Neural progenitor cell (in vitro differentiated cells): ENCODE measurements around the gene UNC93A. TPM values are rescaled to one million over a fixed set of nuclear protein-coding genes. Genes with fewer than 3 reads are reported as not detected.
"Not testable (repeated sequence)": the region's sequence is repeated elsewhere in the genome, so short reads cannot be mapped to it uniquely, and the experiment has no call there.

ENCODE experiments used
- DNase-seq: peaks from one replicate; pipeline ENCODE4 v3.0.0-alpha.2; 2016; ENCODE audit warnings: low spot score
- H2AFZ ChIP-seq: fragments of 200-600 bp; sonication (generic); replicated peaks from 2 replicates; pipeline ENCODE4 v1.6.1; 2016; ENCODE audit warnings: antibody characterized with exemption
- H3F3A ChIP-seq: fragments of 200-600 bp; sonication (generic); 2 replicates; pipeline ENCODE4 v1.6.1; 2016; ENCODE audit warnings: antibody characterized with exemption, low read depth
- H3K27ac ChIP-seq: fragments of 200-600 bp; sonication (generic); 2 replicates; pipeline ENCODE4 v1.5.1; 2016; ENCODE audit warnings: mild to moderate bottlenecking
- H3K27me3 ChIP-seq: fragments of 200-600 bp; sonication (generic); 2 replicates; pipeline ENCODE4 v1.6.1; 2016; ENCODE audit warnings: mild to moderate bottlenecking, moderate library complexity
- H3K36me3 ChIP-seq: fragments of 200-600 bp; sonication (generic); 2 replicates; pipeline ENCODE4 v1.5.1; 2016
- H3K4me1 ChIP-seq: fragments of 200-600 bp; sonication (generic); 2 replicates; pipeline ENCODE4 v1.6.1; 2016; ENCODE audit warnings: mixed run types
- H3K4me2 ChIP-seq: fragments of 200-600 bp; sonication (generic); 2 replicates; pipeline ENCODE4 v1.6.1; 2016
- H3K4me3 ChIP-seq: fragments of 200-600 bp; sonication (generic); 2 replicates; pipeline ENCODE4 v1.5.1; 2016
- H3K79me2 ChIP-seq: fragments of 200-600 bp; sonication (generic); 2 replicates; pipeline ENCODE4 v1.6.1; 2016; ENCODE audit warnings: low read depth
- H3K9ac ChIP-seq: fragments of 200-600 bp; sonication (generic); 2 replicates; pipeline ENCODE4 v1.6.1; 2016
- H3K9me3 ChIP-seq: fragments of 200-600 bp; sonication (generic); 2 replicates; pipeline ENCODE4 v1.5.1; 2016; ENCODE audit warnings: low read depth
- H4K20me1 ChIP-seq: fragments of 200-600 bp; sonication (generic); 2 replicates; pipeline ENCODE4 v1.6.1; 2016; ENCODE audit warnings: low read depth
- H3K27ac Mint-ChIP-seq: 3 replicates; pipeline ENCODE4 v1.8.0; 2021; ENCODE audit warnings: mixed read lengths
- H3K27me3 Mint-ChIP-seq: 2 replicates; pipeline ENCODE4 v1.8.0; 2022; ENCODE audit warnings: low read depth, mild to moderate bottlenecking, inconsistent platforms, moderate library complexity, mixed read lengths; ENCODE audit not compliant: insufficient read depth
- H3K36me3 Mint-ChIP-seq: 3 replicates; pipeline ENCODE4 v1.8.0; 2021; ENCODE audit warnings: mixed read lengths
- H3K4me1 Mint-ChIP-seq: 3 replicates; pipeline ENCODE4 v1.8.0; 2021; ENCODE audit warnings: mixed read lengths
- H3K4me3 Mint-ChIP-seq: 3 replicates; pipeline ENCODE4 v1.8.0; 2021; ENCODE audit warnings: mild to moderate bottlenecking, moderate library complexity, mixed read lengths
- H3K9me3 Mint-ChIP-seq: 3 replicates; pipeline ENCODE4 v1.8.0; 2020; ENCODE audit warnings: mixed read lengths
- EZH2 ChIP-seq: fragments of 200-600 bp; sonication (generic); IDR thresholded peaks from 2 replicates; pipeline ENCODE4 v1.6.1; 2017; ENCODE audit warnings: antibody characterized with exemption, mild to moderate bottlenecking, moderate library complexity
- EZH2phosphoT487 ChIP-seq: fragments of 200-600 bp; sonication (generic); IDR thresholded peaks from 2 replicates; pipeline ENCODE4 v1.6.1; 2017; ENCODE audit warnings: antibody characterized with exemption
- total RNA-seq: library from RNA; depleted of rRNA; stranded (reverse); fragments of >200 nt; gene quantifications from 2 replicates; pipeline ENCODE4 v1.2.3, GENCODE V29; 2015; ENCODE audit warnings: low replicate concordance
- TF ChIP-seq, protein P1 (sequence below): fragments of 200-600 bp; sonication (generic); IDR thresholded peaks from 2 replicates; pipeline ENCODE4 v1.5.1; 2017; ENCODE audit warnings: antibody characterized with exemption, mild to moderate bottlenecking

The UNC93A gene
- total RNA-seq, 1 donor from 2014 or later = not detected

DNA sequence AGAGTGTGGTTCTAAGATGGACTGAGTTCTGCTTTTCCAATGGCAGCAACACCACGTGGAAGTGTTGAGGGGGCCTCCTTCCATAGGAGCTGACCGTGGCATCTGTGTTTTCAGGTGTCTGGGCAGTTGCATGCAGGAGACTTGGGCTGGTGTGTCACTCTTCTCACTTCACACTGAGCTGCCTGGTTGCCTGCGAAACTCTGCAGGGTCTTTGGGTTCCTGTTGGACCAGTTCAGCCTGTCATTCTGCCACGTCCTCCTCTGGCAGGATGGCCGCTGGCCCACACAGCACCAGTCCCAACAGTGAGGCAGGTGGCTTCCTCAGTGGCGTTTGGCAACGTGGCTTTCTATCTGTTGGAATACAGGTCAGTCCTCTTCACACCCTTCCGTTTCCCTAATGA, 16.1 kb upstream of the UNC93A start:
- Histone ChIP-seq H3F3A (no peaks in the 10 kb centered on the region), H4K20me1 (no peaks in the 10 kb centered on the region), H3K9ac (no peak overlapping the region), H3K36me3 (no peaks in the 10 kb centered on the region), H3K27me3 (no peaks in the 10 kb centered on the region), H3K27ac (no peak overlapping the region), H2AFZ (no peak overlapping the region), H3K9me3 (no peaks in the 10 kb centered on the region), H3K4me2 (no peak overlapping the region), H3K4me3 (no peak overlapping the region), H3K79me2 (no peaks in the 10 kb centered on the region), H3K4me1 (peaks cover 14% of the 10 kb centered on the region)
- TF ChIP-seq EZH2 (no peak), EZH2phosphoT487 (no peak)
- TF ChIP-seq, protein P1, sequence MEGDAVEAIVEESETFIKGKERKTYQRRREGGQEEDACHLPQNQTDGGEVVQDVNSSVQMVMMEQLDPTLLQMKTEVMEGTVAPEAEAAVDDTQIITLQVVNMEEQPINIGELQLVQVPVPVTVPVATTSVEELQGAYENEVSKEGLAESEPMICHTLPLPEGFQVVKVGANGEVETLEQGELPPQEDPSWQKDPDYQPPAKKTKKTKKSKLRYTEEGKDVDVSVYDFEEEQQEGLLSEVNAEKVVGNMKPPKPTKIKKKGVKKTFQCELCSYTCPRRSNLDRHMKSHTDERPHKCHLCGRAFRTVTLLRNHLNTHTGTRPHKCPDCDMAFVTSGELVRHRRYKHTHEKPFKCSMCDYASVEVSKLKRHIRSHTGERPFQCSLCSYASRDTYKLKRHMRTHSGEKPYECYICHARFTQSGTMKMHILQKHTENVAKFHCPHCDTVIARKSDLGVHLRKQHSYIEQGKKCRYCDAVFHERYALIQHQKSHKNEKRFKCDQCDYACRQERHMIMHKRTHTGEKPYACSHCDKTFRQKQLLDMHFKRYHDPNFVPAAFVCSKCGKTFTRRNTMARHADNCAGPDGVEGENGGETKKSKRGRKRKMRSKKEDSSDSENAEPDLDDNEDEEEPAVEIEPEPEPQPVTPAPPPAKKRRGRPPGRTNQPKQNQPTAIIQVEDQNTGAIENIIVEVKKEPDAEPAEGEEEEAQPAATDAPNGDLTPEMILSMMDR = no peak
- no peaks in the 10 kb centered on the region for H3K36me3 Mint-ChIP-seq
- peaks cover 30% of the 10 kb centered on the region for H3K4me1 Mint-ChIP-seq
- peak overlapping the region; percentile 57 for H3K27ac Mint-ChIP-seq
- no peak for DNase-seq
- H3K9me3 Mint-ChIP-seq = no peaks in the 10 kb centered on the region
- H3K27me3 Mint-ChIP-seq = peaks cover 2% of the 10 kb centered on the region
- H3K4me3 Mint-ChIP-seq = no peak overlapping the region

GRCh38 chr6:167275436-167275835, 15.7 kb upstream of the UNC93A start:
- Histone ChIP-seq H3K27me3 (no peaks in the 10 kb centered on the region), H3K79me2 (no peaks in the 10 kb centered on the region), H3F3A (no peaks in the 10 kb centered on the region), H3K27ac (no peak overlapping the region), H3K36me3 (no peaks in the 10 kb centered on the region), H4K20me1 (no peaks in the 10 kb centered on the region), H3K9ac (no peak overlapping the region), H3K4me2 (no peak overlapping the region), H3K4me3 (no peak overlapping the region), H2AFZ (no peak overlapping the region), H3K9me3 (no peaks in the 10 kb centered on the region), H3K4me1 (peaks cover 16% of the 10 kb centered on the region)
- Mint-ChIP-seq H3K27me3 (peaks cover 2% of the 10 kb centered on the region), H3K4me1 (peaks cover 30% of the 10 kb centered on the region), H3K4me3 (no peak overlapping the region), H3K27ac (no peak overlapping the region), H3K9me3 (no peaks in the 10 kb centered on the region), H3K36me3 (no peaks in the 10 kb centered on the region)
- TF ChIP-seq, protein P1 = no peak
- no peak for TF ChIP-seq EZH2
- no peak for TF ChIP-seq EZH2phosphoT487
- no peak for DNase-seq

DNA sequence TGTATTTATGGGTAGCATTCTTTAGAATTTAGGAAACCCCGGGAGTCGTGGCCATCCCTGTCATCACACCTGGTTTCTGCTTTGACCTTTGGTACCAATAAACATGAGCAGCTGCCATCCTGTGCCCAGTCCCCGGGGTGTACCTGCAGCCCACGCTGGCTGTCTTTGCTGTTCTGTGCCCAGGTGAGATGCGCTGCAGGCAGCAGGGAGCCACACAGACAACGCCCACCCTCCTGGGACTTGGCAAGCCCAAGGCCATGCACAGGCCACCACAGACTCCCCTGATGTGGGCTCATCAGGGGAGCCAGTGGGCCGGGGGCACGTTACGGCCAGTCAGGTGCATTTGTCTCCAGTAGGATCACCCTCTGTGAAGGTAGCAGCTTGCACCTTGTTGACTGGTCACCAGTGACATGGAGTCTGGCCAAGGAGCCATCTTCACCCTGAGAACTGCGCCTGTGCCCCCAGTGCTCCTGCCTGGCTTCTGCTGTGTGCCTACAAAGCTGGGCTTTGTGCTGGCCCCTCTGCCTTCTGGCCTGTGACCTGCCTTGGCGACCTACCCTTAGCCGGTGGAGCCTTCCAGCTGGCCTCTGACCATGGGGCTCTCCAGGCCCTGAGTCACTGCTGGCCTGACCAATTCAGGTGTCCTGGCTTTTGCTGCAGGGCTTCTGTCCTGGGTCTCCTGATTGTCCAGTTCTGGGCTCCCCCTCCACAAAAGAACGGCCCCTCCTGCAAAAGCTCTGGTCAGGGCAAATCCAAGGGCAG, 14.2 kb upstream of the UNC93A start:
- Histone ChIP-seq H3K27me3 (no peaks in the 10 kb centered on the region), H4K20me1 (no peaks in the 10 kb centered on the region), H3K9me3 (no peaks in the 10 kb centered on the region), H3K27ac (no peak overlapping the region), H3K79me2 (no peaks in the 10 kb centered on the region), H3K4me3 (no peak overlapping the region), H3K36me3 (no peaks in the 10 kb centered on the region), H3K9ac (no peak overlapping the region), H3F3A (no peaks in the 10 kb centered on the region), H3K4me1 (peaks cover 16% of the 10 kb centered on the region), H2AFZ (no peak overlapping the region), H3K4me2 (no peak overlapping the region)
- Mint-ChIP-seq H3K4me1 (peaks cover 39% of the 10 kb centered on the region), H3K27me3 (peaks cover under 1% of the 10 kb centered on the region), H3K36me3 (no peaks in the 10 kb centered on the region), H3K4me3 (no peak overlapping the region), H3K27ac (no peak overlapping the region), H3K9me3 (peaks cover 7% of the 10 kb centered on the region)
- DNase-seq = no peak
- TF ChIP-seq, protein P1 = no peak
- TF ChIP-seq EZH2 = no peak

DNA sequence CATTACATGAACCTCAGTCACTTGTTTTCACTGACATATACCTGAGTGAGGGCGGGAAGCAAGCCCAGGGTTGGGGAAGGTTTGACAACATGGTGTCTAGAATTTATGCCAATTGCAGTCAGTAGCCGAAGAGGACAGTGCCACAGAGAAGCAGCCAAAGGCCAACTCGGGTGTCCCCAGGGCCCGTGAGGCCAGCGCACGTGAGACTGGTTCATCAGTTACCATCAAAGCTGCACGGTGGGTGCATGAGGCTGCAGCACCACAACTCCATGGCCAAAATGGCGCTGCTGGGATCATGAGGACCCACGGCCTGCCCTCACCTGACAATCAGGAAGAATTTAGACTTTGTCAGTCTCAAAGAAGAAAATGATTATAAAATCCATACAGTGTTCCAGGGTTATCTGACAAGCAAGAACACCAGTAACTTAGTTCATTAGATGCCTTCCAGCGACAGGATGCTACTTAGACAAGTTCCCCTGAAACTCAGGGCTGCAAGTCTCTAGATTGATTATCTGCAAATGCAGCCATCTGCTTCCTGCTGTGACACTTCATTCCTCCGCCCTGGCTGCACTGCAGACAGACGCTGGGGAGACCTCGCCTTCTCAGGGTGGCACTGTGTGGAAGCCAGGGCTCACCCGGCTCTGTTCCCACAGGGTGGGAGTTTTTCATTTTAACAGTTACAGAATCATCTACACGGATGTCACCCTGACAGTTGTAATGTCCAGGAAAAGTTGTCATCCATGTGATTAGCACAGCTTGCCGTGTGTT, 12.8 kb upstream of the UNC93A start:
- H3K9me3 ChIP-seq, H4K20me1 ChIP-seq, DNase-seq, H3K79me2 ChIP-seq, H3K9ac ChIP-seq, H3K27ac ChIP-seq, H3K4me3 ChIP-seq, H3K27me3 Mint-ChIP-seq, H3K36me3 ChIP-seq, H3K27me3 ChIP-seq, H3K36me3 Mint-ChIP-seq, H2AFZ ChIP-seq, H3K4me2 ChIP-seq, H3F3A ChIP-seq: not testable (repeated sequence)
- peaks cover 16% of the 10 kb centered on the region for H3K4me1 ChIP-seq
- Mint-ChIP-seq H3K9me3 (peaks cover 16% of the 10 kb centered on the region), H3K4me1 (peaks cover 39% of the 10 kb centered on the region), H3K27ac (peak overlapping the region; percentile 52), H3K4me3 (peak overlapping the region; percentile 10)
